Body of pancreas (tissue), 4 donors: ENCODE measurements around the gene CCNG1.
"Not testable (repeated sequence)": the region's sequence is repeated elsewhere in the genome, so short reads cannot be mapped to it uniquely, and the experiment has no call there.

Experiments
- POLR2A ChIP-seq, 3 donors: fragments of 450-650 bp; IDR thresholded peaks; one replicate each; pipeline ENCODE4 v1.6.1; 2016; ENCODE audit warnings: antibody characterized with exemption in 3 of 3, mild to moderate bottlenecking in 2 of 3
- TF ChIP-seq, protein P1 (sequence below), 7 experiments: fragments of 450-650 bp in 4 of 7; fragments of 200-600 bp in 3 of 7; sonication (generic) in 3 of 7; IDR thresholded peaks; one replicate each; pipeline ENCODE4 v1.5.1; 2016 to 2019; ENCODE audit warnings: antibody characterized with exemption in 7 of 7

DNA sequence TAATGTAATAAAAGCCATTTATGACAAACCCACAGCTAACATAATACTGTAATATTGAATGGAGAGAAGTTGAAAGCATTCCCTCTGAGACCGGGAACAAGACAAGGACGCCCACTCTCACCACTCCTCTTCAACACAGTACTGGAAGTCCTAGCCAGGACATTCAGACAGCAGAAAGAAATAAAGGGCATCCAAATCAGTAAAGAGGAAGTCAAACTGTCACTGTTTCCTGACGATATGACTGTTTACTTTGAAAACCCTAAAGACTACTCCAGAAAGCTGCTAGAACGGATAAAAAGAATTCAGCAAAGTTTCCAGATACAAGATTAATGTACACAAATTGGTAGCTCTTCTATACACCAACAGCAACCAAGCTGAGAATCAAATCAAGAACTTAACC, 11.3 kb upstream of the CCNG1 start:
- TF ChIP-seq, protein P1, sequence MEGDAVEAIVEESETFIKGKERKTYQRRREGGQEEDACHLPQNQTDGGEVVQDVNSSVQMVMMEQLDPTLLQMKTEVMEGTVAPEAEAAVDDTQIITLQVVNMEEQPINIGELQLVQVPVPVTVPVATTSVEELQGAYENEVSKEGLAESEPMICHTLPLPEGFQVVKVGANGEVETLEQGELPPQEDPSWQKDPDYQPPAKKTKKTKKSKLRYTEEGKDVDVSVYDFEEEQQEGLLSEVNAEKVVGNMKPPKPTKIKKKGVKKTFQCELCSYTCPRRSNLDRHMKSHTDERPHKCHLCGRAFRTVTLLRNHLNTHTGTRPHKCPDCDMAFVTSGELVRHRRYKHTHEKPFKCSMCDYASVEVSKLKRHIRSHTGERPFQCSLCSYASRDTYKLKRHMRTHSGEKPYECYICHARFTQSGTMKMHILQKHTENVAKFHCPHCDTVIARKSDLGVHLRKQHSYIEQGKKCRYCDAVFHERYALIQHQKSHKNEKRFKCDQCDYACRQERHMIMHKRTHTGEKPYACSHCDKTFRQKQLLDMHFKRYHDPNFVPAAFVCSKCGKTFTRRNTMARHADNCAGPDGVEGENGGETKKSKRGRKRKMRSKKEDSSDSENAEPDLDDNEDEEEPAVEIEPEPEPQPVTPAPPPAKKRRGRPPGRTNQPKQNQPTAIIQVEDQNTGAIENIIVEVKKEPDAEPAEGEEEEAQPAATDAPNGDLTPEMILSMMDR (IDR thresholded peaks at IDR 0.05), result not testable (repeated sequence)
- TF ChIP-seq POLR2A (IDR thresholded peaks at IDR 0.05), result not testable (repeated sequence)
